Stimulated activated memory B cell treated with anti-CD40 and anti-IgM and Interleukin-4, amounts not matched to agents 10 μg/mL and 1 μg/mL and 100 μg/mL, for 72 hours (primary cell): Measurements from ENCODE around the gene CHFR.
A peak's percentile ranks its signal among the peaks of the same experiment; 100 is the strongest.
"Not testable (repeated sequence)": the region's sequence is repeated elsewhere in the genome, so short reads cannot be mapped to it uniquely, and the experiment has no call there.

Experiments
- ATAC-seq: fragments of 150-1000 bp; cut with Tn5 transposase; 2 replicates; pipeline ENCODE4 v1.10.0; 2021
- H3K27ac Mint-ChIP-seq: one replicate; pipeline ENCODE4 v1.8.0; 2022; ENCODE audit warnings: mild to moderate bottlenecking, mixed read lengths
- H3K27me3 Mint-ChIP-seq: one replicate; pipeline ENCODE4 v1.8.0; 2022; ENCODE audit warnings: mixed read lengths
- H3K36me3 Mint-ChIP-seq: one replicate; pipeline ENCODE4 v1.8.0; 2022; ENCODE audit warnings: mixed read lengths
- H3K4me1 Mint-ChIP-seq: one replicate; pipeline ENCODE4 v1.8.0; 2022; ENCODE audit warnings: mixed read lengths
- H3K4me3 Mint-ChIP-seq: one replicate; pipeline ENCODE4 v1.8.0; 2022; ENCODE audit warnings: mild to moderate bottlenecking, moderate library complexity, mixed read lengths
- H3K9me3 Mint-ChIP-seq: one replicate; pipeline ENCODE4 v1.8.0; 2022; ENCODE audit warnings: mixed read lengths

The CHFR gene

GRCh38 chr12:132856581-132856980 is 30.8 kb downstream of the CHFR start:
- Mint-ChIP-seq H3K36me3 (peaks cover 81% of the 10 kb centered on the region), H3K9me3 (no peaks in the 10 kb centered on the region)

GRCh38 chr12:132855211-132855610 is 32.2 kb downstream of the CHFR start:
- peaks cover 82% of the 10 kb centered on the region for H3K36me3 Mint-ChIP-seq
- H3K4me3 Mint-ChIP-seq, H3K27ac Mint-ChIP-seq: not testable (repeated sequence)

More at GRCh38 chr12:132856581-132856980, 30.8 kb downstream of the CHFR start:
- Mint-ChIP-seq H3K4me3 (no peak overlapping the region), H3K4me1 (no peaks in the 10 kb centered on the region), H3K27me3 (no peaks in the 10 kb centered on the region), H3K27ac (no peak overlapping the region)
- no peak for ATAC-seq

GRCh38 chr12:132853285-132854092 is 33.9 kb downstream of the CHFR start:
- no peak overlapping the region for H3K27ac Mint-ChIP-seq
- H3K36me3 Mint-ChIP-seq = peaks cover 71% of the 10 kb centered on the region
- H3K4me1 Mint-ChIP-seq = no peaks in the 10 kb centered on the region
- no peak for ATAC-seq
- no peaks in the 10 kb centered on the region for H3K9me3 Mint-ChIP-seq
- no peak overlapping the region for H3K4me3 Mint-ChIP-seq
- H3K27me3 Mint-ChIP-seq = no peaks in the 10 kb centered on the region

More at GRCh38 chr12:132855211-132855610, 32.2 kb downstream of the CHFR start:
- ATAC-seq, H3K4me1 Mint-ChIP-seq, H3K9me3 Mint-ChIP-seq, H3K27me3 Mint-ChIP-seq: not testable (repeated sequence)

- ATAC-seq = no peak
- H3K36me3 Mint-ChIP-seq = peaks cover 75% of the 10 kb centered on the region
- no peak overlapping the region for H3K4me3 Mint-ChIP-seq
- no peaks in the 10 kb centered on the region for H3K9me3 Mint-ChIP-seq
- H3K27me3 Mint-ChIP-seq = no peaks in the 10 kb centered on the region
- no peaks in the 10 kb centered on the region for H3K4me1 Mint-ChIP-seq
- H3K27ac Mint-ChIP-seq = no peak overlapping the region
These were observed 34.9 kb downstream of the CHFR start for GRCh38 chr12:132852496-132852895.

GRCh38 chr12:132851465-132851864 is 35.9 kb downstream of the CHFR start:
- Mint-ChIP-seq H3K27ac (no peak overlapping the region), H3K27me3 (no peaks in the 10 kb centered on the region), H3K9me3 (no peaks in the 10 kb centered on the region), H3K4me3 (no peak overlapping the region), H3K36me3 (peaks cover 77% of the 10 kb centered on the region), H3K4me1 (no peaks in the 10 kb centered on the region)
- ATAC-seq = no peak

- ATAC-seq = no peak
- Mint-ChIP-seq H3K4me1 (no peaks in the 10 kb centered on the region), H3K27ac (no peak overlapping the region), H3K4me3 (no peak overlapping the region), H3K27me3 (no peaks in the 10 kb centered on the region), H3K9me3 (no peaks in the 10 kb centered on the region), H3K36me3 (peaks cover 76% of the 10 kb centered on the region)
These were observed 37.1 kb downstream of the CHFR start for GRCh38 chr12:132850291-132850690.

- Mint-ChIP-seq H3K4me1 (no peaks in the 10 kb centered on the region), H3K4me3 (no peak overlapping the region), H3K36me3 (peaks cover 67% of the 10 kb centered on the region), H3K27me3 (no peaks in the 10 kb centered on the region), H3K27ac (no peak overlapping the region), H3K9me3 (no peaks in the 10 kb centered on the region)
- no peak for ATAC-seq
These were observed 38.9 kb downstream of the CHFR start for GRCh38 chr12:132848521-132848920.

GRCh38 chr12:132847363-132848356 is 39.7 kb downstream of the CHFR start:
- H3K36me3 Mint-ChIP-seq = peaks cover 67% of the 10 kb centered on the region

GRCh38 chr12:132844681-132845080 is 42.7 kb downstream of the CHFR start:
- H3K4me3 Mint-ChIP-seq, H3K9me3 Mint-ChIP-seq, H3K27me3 Mint-ChIP-seq, ATAC-seq, H3K27ac Mint-ChIP-seq, H3K4me1 Mint-ChIP-seq: not testable (repeated sequence)
- peaks cover 65% of the 10 kb centered on the region for H3K36me3 Mint-ChIP-seq

More at GRCh38 chr12:132847363-132848356, 39.7 kb downstream of the CHFR start:
- H3K9me3 Mint-ChIP-seq = no peaks in the 10 kb centered on the region
- H3K4me3 Mint-ChIP-seq = no peak overlapping the region
- ATAC-seq = no peak
- H3K27me3 Mint-ChIP-seq = no peaks in the 10 kb centered on the region
- no peaks in the 10 kb centered on the region for H3K4me1 Mint-ChIP-seq
- no peak overlapping the region for H3K27ac Mint-ChIP-seq

- Mint-ChIP-seq H3K27ac (no peak overlapping the region), H3K4me1 (no peaks in the 10 kb centered on the region), H3K4me3 (no peak overlapping the region), H3K9me3 (peaks cover 3% of the 10 kb centered on the region), H3K36me3 (peaks cover 71% of the 10 kb centered on the region), H3K27me3 (no peaks in the 10 kb centered on the region)
- ATAC-seq = no peak
These were observed 44.9 kb downstream of the CHFR start for GRCh38 chr12:132842449-132843045.

GRCh38 chr12:132841151-132841550 is 46.3 kb downstream of the CHFR start:
- no peak for ATAC-seq
- no peak overlapping the region for H3K4me3 Mint-ChIP-seq
- peaks cover 68% of the 10 kb centered on the region for H3K36me3 Mint-ChIP-seq

GRCh38 chr12:132840536-132840935 is 46.9 kb downstream of the CHFR start:
- Mint-ChIP-seq H3K36me3 (peaks cover 62% of the 10 kb centered on the region), H3K4me1 (no peaks in the 10 kb centered on the region), H3K27me3 (no peaks in the 10 kb centered on the region), H3K27ac (peak overlapping the region; percentile 20), H3K9me3 (peaks cover 3% of the 10 kb centered on the region), H3K4me3 (no peak overlapping the region)
- no peak for ATAC-seq

More at GRCh38 chr12:132841151-132841550, 46.3 kb downstream of the CHFR start:
- Mint-ChIP-seq H3K27ac (no peak overlapping the region), H3K9me3 (peaks cover 3% of the 10 kb centered on the region), H3K27me3 (no peaks in the 10 kb centered on the region), H3K4me1 (no peaks in the 10 kb centered on the region)

- no peaks in the 10 kb centered on the region for H3K27me3 Mint-ChIP-seq
- no peak for ATAC-seq
- peaks cover 66% of the 10 kb centered on the region for H3K36me3 Mint-ChIP-seq
- peak overlapping the region; percentile 20 for H3K27ac Mint-ChIP-seq
- H3K4me3 Mint-ChIP-seq = no peak overlapping the region
- no peaks in the 10 kb centered on the region for H3K4me1 Mint-ChIP-seq
- peaks cover 3% of the 10 kb centered on the region for H3K9me3 Mint-ChIP-seq
These were observed 47.7 kb downstream of the CHFR start for GRCh38 chr12:132839558-132840235.

- peaks cover 69% of the 10 kb centered on the region for H3K36me3 Mint-ChIP-seq
- H3K4me1 Mint-ChIP-seq = no peaks in the 10 kb centered on the region
- H3K27ac Mint-ChIP-seq = peak overlapping the region; percentile 20
- H3K4me3 Mint-ChIP-seq = no peak overlapping the region
- peaks cover 3% of the 10 kb centered on the region for H3K9me3 Mint-ChIP-seq
- no peaks in the 10 kb centered on the region for H3K27me3 Mint-ChIP-seq
- ATAC-seq = no peak
These were observed 48.9 kb downstream of the CHFR start for GRCh38 chr12:132838410-132839080.
